ENCODE results near the gene SCGB2B2. TPM values are rescaled to one million over a fixed set of nuclear protein-coding genes. Genes with fewer than 3 reads are reported as not detected.

The SCGB2B2 gene
- total and polyA plus RNA-seq, 2 of the 4 experiments (the other 2 are of a cell fraction) = not detected

DNA sequence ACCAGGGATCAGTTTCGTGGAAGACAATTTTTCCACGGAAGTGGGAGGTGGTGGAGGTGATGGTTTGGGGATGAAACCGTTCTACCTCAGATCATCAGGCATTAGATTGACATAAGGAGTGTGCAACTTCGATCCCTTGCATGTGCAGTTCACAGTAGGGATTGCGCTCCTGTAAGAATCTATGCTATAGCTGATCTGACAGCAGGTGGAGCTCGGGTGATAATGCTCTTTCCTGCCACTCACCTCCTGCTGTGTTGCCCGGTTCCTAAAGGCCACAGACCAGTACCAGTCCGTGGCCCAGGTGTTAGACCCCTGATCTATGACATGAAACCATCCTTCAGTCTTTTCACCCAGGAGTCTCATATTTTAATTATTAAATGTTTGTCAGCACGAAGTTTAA, 4.5 kb upstream of the SCGB2B2 start:
- H3K56ac ChIP-seq (ENCODE audit: extremely low read depth, insufficient read depth, low read length) = no peak overlapping the region
- H3K18ac ChIP-seq (ENCODE audit: low read depth, low read length) = no peak overlapping the region
- H3K4me2 ChIP-seq (ENCODE audit: low read depth, low read length) = no peak overlapping the region
- intact Hi-C loops (cut with micrococcal nuclease) = no loop called here
- H3K9me3 ChIP-seq (ENCODE audit: control insufficient read depth, insufficient read depth, low read length) = peaks cover 20% of the 10 kb centered on the region
- no peak overlapping the region for H3K4me3 ChIP-seq (ENCODE audit: insufficient read depth, low read depth, low read length)
- H3K79me1 ChIP-seq (ENCODE audit: low read depth in 1 of 2, low read length in 2 of 2) = peaks cover 19 to 20% of the 10 kb centered on the region in 2 experiments
- no peak for TF ChIP-seq MAZ (IDR thresholded peaks at IDR 0.05; ENCODE audit: borderline replicate concordance, low read depth, low read length)
- no peak for TF ChIP-seq RCOR1 (IDR thresholded peaks at IDR 0.05; ENCODE audit: insufficient replicate concordance, low read length)
- TF ChIP-seq CHD1 (IDR thresholded peaks at IDR 0.05; ENCODE audit: low read depth, low read length) = no peak
- TF ChIP-seq FOS (IDR thresholded peaks at IDR 0.05; ENCODE audit: low read depth, low read length) = no peak
- TF ChIP-seq, protein P1, sequence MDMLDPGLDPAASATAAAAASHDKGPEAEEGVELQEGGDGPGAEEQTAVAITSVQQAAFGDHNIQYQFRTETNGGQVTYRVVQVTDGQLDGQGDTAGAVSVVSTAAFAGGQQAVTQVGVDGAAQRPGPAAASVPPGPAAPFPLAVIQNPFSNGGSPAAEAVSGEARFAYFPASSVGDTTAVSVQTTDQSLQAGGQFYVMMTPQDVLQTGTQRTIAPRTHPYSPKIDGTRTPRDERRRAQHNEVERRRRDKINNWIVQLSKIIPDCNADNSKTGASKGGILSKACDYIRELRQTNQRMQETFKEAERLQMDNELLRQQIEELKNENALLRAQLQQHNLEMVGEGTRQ (IDR thresholded peaks at IDR 0.05; ENCODE audit: low read depth, low read length) = no peak
- TF ChIP-seq, protein P2, sequence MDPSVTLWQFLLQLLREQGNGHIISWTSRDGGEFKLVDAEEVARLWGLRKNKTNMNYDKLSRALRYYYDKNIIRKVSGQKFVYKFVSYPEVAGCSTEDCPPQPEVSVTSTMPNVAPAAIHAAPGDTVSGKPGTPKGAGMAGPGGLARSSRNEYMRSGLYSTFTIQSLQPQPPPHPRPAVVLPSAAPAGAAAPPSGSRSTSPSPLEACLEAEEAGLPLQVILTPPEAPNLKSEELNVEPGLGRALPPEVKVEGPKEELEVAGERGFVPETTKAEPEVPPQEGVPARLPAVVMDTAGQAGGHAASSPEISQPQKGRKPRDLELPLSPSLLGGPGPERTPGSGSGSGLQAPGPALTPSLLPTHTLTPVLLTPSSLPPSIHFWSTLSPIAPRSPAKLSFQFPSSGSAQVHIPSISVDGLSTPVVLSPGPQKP (IDR thresholded peaks at IDR 0.05; ENCODE audit: borderline replicate concordance, low read depth, low read length) = no peak
- TF ChIP-seq, protein P3, sequence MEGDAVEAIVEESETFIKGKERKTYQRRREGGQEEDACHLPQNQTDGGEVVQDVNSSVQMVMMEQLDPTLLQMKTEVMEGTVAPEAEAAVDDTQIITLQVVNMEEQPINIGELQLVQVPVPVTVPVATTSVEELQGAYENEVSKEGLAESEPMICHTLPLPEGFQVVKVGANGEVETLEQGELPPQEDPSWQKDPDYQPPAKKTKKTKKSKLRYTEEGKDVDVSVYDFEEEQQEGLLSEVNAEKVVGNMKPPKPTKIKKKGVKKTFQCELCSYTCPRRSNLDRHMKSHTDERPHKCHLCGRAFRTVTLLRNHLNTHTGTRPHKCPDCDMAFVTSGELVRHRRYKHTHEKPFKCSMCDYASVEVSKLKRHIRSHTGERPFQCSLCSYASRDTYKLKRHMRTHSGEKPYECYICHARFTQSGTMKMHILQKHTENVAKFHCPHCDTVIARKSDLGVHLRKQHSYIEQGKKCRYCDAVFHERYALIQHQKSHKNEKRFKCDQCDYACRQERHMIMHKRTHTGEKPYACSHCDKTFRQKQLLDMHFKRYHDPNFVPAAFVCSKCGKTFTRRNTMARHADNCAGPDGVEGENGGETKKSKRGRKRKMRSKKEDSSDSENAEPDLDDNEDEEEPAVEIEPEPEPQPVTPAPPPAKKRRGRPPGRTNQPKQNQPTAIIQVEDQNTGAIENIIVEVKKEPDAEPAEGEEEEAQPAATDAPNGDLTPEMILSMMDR (conservative IDR thresholded peaks at IDR 0.05; ENCODE audit: low read depth, low read length) = no peak
- no peak for TF ChIP-seq SMC3 (IDR thresholded peaks at IDR 0.05; ENCODE audit: low read depth, low read length)
- TF ChIP-seq RAD21 (IDR thresholded peaks at IDR 0.05; ENCODE audit: low read length) = no peak
- no peak for TF ChIP-seq BHLHE40 (IDR thresholded peaks at IDR 0.05; ENCODE audit: low read depth, low read length)
- TF ChIP-seq MAFK (IDR thresholded peaks at IDR 0.05; ENCODE audit: low read depth, low read length) = no peak
- no peak for TF ChIP-seq MXI1 (IDR thresholded peaks at IDR 0.05; ENCODE audit: borderline replicate concordance, low read depth, low read length)
- H3K4me1 ChIP-seq (ENCODE audit: control insufficient read depth, insufficient read depth, low read length) = peaks cover 3% of the 10 kb centered on the region; the same call in 1 of the 2 replicates
- DNase-seq = no peak
- no peak overlapping the region for H4K91ac ChIP-seq (ENCODE audit: insufficient read depth, low read depth, low read length)
- no peak overlapping the region for H3K9ac ChIP-seq (ENCODE audit: low read depth, low read length)
- no peaks in the 10 kb centered on the region for H4K20me1 ChIP-seq (ENCODE audit: insufficient read depth, low read length)
- H2BK5ac ChIP-seq (ENCODE audit: low read depth, low read length, poor library complexity, severe bottlenecking) = no peak overlapping the region
- H2BK20ac ChIP-seq (ENCODE audit: low read depth, low read length) = no peak overlapping the region
- no peak overlapping the region for H4K8ac ChIP-seq (ENCODE audit: low read depth in 2 of 2, low read length in 2 of 2)
- ChIA-PET CTCF (no interaction called here), POLR2A (ENCODE audit: unreplicated experiment) (no interaction called here)
- no TSS peak for BruUV-seq (replicated peaks)
- H3K23ac ChIP-seq (ENCODE audit: low read depth, low read length) = no peak overlapping the region
- no peak for ATAC-seq (ENCODE audit: low read depth)
- no peak overlapping the region for H3K14ac ChIP-seq (replicated peaks; ENCODE audit: low read depth, low read length)
- H2BK15ac ChIP-seq (ENCODE audit: low read depth, low read length) = no peak overlapping the region
- H2BK120ac ChIP-seq (ENCODE audit: low read depth, low read length) = no peak overlapping the region
- H3K9me1 ChIP-seq (ENCODE audit: insufficient read depth, low read length) = 0 out of 2 replicates have a peak, but pooled peaks cover 6% of the 10 kb centered on the region
- no peak overlapping the region for H3K4ac ChIP-seq (ENCODE audit: low read depth, low read length)
- H2AK5ac ChIP-seq (ENCODE audit: low read depth, low read length) = no peak overlapping the region
- dilution Hi-C loops (cut with HindIII; ENCODE audit: low sequenced_read_pairs, unreplicated experiment) = no loop called here
- H3K36me3 ChIP-seq (ENCODE audit: control insufficient read depth, insufficient read depth, low read length) = peaks cover 23% of the 10 kb centered on the region
- no peaks in the 10 kb centered on the region for H3K27me3 ChIP-seq (ENCODE audit: control insufficient read depth, insufficient read depth, low read length)
- no peak overlapping the region for H3K27ac ChIP-seq (ENCODE audit: insufficient read depth, low read length)
- 83% methylated on average over 1 of the region's 9 CpGs; no CpG with 5 or more reads in 1 of the 2 experiments for WGBS, 2 experiments (ENCODE audit: extremely low coverage in 2 of 2, insufficient read length in 1 of 2)
- no peak overlapping the region for H2AFZ ChIP-seq (replicated peaks; ENCODE audit: low read length, poor library complexity)
- no peak overlapping the region for H2AK9ac ChIP-seq (replicated peaks; ENCODE audit: low read depth, low read length, poor library complexity)
- no peak overlapping the region for H4K5ac ChIP-seq (ENCODE audit: low read depth, low read length)
- in situ Hi-C loops (cut with MboI; ENCODE audit: low sequenced_read_pairs) = no loop called here

Data from IMR-90 (cell line).